Ecto neural progenitor cell (in vitro differentiated cells): Measurements from ENCODE around the gene U2AF2.

Source experiments
- DNase-seq: peaks from one replicate; pipeline ENCODE4 v3.0.0-alpha.2; 2018; ENCODE audit warnings: low spot score

The U2AF2 gene

GRCh38 chr19:55675661-55676354 is 21.0 kb downstream of the U2AF2 start:
- no peak for DNase-seq

GRCh38 chr19:55676383-55676782 is 21.5 kb downstream of the U2AF2 start:
- no peak for DNase-seq

GRCh38 chr19:55676889-55677505 is 22.2 kb downstream of the U2AF2 start:
- no peak for DNase-seq

GRCh38 chr19:55677572-55678028 is 22.8 kb downstream of the U2AF2 start:
- DNase-seq: no peak

GRCh38 chr19:55678121-55678671 is 23.4 kb downstream of the U2AF2 start:
- no peak for DNase-seq

- DNase-seq: no peak
Observed at GRCh38 chr19:55679343-55680257, 24.8 kb downstream of the U2AF2 start.

GRCh38 chr19:55680339-55681130 is 25.7 kb downstream of the U2AF2 start:
- no peak for DNase-seq

- DNase-seq: no peak
Observed at GRCh38 chr19:55681131-55682092, 26.6 kb downstream of the U2AF2 start.

GRCh38 chr19:55683449-55684261 is 28.8 kb downstream of the U2AF2 start:
- DNase-seq: no peak

GRCh38 chr19:55684946-55685681 is 30.3 kb downstream of the U2AF2 start:
- no peak for DNase-seq

GRCh38 chr19:55685776-55686175 is 30.9 kb downstream of the U2AF2 start:
- no peak for DNase-seq

GRCh38 chr19:55686311-55687050 is 31.6 kb downstream of the U2AF2 start:
- DNase-seq: no peak

- no peak for DNase-seq
Observed at GRCh38 chr19:55687281-55688201, 32.7 kb downstream of the U2AF2 start.

- DNase-seq: no peak
Observed at GRCh38 chr19:55688422-55689218, 33.8 kb downstream of the U2AF2 start.

- no peak for DNase-seq
Observed at GRCh38 chr19:55689411-55690108, 34.7 kb downstream of the U2AF2 start.
